ENCODE results near the gene RUNX1.

GRCh38 chr21:34992180-34992579, 56.9 kb downstream of the RUNX1 start:
- no peak for TF ChIP-seq CTCF (conservative IDR thresholded peaks at IDR 0.05; ENCODE audit: low read depth, low read length)
- no peak for TF ChIP-seq EZH2 (IDR thresholded peaks at IDR 0.05; ENCODE audit: borderline replicate concordance, low read depth, low read length, poor library complexity, severe bottlenecking)

Data from A673 (cell line).